ENCODE results near the gene GSDMA. TPM values are rescaled to one million over a fixed set of nuclear protein-coding genes. Genes with fewer than 3 reads are reported as not detected.
"Not testable (repeated sequence)": the region's sequence is repeated elsewhere in the genome, so short reads cannot be mapped to it uniquely, and the experiment has no call there.

GSDMA gene
- total RNA-seq, 1 donor from 2014 or later, result 1.6 TPM

DNA sequence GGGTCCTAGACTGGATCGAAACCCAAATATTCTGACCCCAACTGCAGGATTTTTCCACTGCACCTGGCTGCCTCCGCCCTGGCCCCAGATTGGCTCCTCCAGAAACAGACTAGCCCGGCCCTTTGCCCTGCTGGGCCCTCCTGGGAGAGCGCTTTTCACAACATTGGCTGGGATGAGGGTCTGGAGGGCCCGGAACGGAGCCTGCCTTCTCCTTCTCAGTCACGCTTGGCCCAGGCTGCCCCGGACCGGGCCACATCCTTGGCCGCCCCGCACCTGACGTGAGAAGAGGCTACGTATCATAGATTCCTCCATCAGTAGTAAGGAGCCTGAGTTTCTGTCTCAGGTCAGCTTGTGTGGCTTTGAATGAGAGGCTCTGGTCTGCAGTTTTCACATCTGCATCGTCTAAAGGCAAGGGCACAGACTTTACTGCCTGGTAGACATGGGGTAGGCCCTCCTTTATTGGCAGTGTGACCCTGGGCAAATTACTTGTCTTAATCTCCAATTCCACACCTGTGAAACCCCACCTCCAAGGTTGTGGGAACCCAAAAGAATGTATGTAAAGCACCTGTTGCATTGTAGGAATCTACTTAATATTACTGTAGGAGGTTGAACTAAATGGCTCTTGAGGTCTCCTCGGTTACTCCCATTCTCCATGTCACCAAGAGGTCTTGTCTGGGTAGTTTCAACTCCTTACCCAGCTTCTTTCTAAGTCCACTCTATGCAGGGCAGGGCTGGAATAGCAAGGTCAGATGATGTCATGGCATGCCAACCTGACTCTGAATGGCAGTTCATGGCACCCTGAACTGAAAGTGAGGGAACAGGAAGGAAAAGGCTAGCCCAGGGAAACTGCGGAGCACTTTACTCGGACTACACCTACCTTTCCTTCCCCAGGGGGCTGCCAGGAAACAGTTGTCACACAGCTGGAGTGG lies 34.6 kb upstream of the GSDMA start:
- intact Hi-C loops (cut with micrococcal nuclease), result loop anchor here (1.0 to 10.0 kb wide), 6 partner anchors 25 to 173 kb away; partner anchors contain the start of genes IKZF3 and PSMD3

DNA sequence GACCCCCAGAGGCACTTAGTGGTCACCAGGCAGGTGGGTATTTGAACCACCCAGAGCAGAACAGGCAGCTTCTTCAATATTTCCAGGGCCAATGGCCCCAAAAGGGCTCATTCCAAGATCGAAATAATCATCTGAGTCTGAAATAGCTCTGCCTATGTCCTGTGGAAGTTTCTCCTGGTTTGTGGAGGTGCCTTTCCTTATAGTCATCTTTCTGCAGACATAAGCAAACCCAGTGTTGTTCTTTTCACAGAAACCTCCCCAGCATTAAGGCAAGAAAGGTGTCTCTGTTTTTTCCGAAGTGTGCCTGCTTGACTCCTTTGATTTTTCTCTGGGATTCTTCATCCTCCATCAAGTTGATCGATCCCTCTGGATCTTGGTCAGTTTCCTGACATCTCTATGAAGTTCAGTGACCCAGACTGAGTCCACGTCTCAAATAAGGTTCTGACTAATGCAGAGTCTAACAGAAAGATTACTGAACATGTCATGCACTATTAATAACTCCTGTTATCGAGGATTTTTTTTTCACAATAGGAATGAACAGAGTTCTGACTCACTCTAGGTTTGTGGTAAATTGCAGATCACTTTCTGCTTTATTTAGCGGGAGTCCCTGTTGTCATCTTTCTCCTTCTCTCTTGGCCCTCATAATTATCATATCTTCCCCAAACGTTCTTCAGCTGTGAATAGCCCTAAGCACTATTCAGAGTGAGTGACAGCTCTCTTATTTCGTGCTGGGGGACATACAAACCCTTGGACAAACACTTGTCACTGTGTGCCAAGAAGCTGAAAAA lies 33.8 kb upstream of the GSDMA start:
- intact Hi-C loops (cut with micrococcal nuclease), result loop anchor here (5.0 to 10.0 kb wide), 3 partner anchors 67 to 174 kb away; partner anchors contain the start of gene IKZF3

DNA sequence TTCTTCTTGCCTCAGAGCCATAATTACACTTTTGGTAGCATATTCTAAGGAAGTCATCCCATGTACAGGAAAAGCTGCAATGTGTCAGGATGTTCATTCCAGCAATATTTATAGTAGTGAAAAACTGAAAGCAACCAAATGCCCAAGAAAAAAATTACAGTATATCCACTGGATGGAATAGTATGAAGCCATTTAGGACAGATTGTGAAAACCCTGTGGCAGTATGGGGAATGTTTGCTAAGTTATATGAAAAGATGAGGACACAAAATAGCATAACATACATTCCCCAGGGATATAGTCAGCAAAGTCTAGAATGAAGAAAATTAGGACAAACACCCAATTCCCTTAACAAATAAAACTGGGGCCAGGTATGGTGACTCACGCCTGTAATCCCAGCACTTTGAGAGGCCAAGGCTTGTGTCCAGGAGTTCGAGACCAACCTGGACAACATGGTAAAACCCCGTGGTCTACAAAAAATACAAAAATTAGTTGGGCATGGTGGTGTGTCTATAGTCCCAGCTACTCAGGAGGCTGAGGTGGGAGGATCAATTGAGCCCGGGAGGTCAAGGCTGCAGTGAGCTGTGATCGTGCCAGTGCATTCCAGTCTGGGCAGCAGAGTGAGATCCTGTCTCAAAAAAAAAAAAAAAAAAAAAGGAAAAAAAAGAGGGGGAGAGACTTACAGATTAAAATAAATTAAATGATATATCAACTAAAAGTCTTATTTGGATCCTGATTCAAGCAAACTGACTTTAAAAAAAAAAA lies 33.0 kb upstream of the GSDMA start:
- intact Hi-C loops (cut with micrococcal nuclease), result loop anchor here (5.0 to 10.0 kb wide), 3 partner anchors 68 to 175 kb away; partner anchors contain the start of gene IKZF3

DNA sequence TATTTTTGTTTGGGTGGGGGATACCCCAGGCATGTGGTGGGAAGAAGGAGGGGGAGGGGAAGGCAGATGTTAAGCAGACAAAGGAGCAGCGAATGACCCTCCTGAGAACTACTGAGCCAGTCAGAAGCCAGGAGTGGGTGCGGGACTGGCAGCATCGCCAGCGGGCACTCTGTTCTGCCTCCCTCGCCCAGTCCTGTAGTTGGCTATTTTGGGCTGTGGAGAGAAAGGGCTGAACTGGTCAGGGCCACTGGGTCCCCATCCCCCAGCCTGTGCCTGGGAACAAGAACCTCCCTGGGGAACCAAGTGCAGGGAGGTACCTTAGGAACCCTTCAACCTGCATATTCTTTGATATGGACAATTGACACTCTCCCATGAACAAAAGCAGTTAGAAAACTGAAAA lies 28.9 kb upstream of the GSDMA start:
- intact Hi-C loops (cut with micrococcal nuclease), result no loop called here

DNA sequence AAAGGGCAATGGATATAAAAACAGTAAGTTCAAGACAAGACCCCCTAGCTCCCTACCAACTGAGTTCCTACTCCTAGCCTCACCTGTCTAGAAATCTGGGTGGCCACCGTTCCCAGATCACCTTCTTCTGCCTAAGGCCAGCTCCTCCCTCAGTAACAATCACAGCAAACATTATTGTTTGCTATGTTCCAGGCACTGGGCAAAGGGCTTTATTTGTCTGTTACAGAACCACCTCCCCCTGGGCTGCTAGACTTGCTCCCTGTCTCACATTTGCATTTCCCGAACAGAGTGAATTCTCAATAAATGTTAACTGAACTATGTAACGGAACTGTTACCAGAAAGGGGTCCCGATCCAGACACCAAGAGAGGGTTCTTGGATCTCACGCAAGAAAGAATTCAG lies 28.5 kb upstream of the GSDMA start:
- intact Hi-C loops (cut with micrococcal nuclease), result no loop called here

DNA sequence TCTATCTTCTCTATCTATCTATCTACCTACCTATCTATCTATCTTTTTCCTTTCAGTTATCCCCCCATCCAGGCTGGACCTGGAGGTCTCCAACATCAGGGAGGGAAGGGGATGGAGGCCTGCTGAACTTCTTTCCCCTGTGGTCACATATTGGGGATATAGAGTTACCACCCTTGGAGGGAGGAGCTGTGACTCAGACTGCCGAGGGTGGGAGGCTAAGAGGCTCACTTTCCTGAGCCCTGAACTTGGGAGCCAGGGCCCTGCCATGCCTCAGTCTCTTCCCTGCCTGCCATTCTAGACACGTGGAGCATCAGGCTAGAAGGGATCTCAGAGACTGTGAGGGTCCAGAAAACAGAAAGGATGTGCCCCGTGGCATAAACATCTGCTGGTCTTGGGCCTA lies 26.9 kb upstream of the GSDMA start:
- intact Hi-C loops (cut with micrococcal nuclease), result no loop called here

DNA sequence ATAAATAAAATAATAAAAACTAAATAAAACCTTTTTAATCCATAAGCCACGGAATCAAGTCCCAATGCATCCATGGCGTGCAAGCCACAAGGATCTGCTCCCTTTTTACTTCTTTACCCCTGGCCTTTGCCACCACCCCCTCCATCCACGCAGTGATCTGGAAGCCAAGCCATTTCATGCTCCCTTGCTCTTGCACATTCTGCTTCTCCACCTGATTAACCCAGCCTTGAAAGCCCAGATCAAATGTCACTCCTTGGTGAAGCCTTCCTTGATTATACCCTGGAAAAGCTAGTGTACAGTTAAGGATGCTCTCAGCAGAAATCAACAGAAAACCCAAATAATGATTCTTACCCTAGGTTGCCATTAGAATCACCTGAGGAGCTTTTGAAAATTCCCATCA lies 25.4 kb upstream of the GSDMA start:
- intact Hi-C loops (cut with micrococcal nuclease), result no loop called here

DNA sequence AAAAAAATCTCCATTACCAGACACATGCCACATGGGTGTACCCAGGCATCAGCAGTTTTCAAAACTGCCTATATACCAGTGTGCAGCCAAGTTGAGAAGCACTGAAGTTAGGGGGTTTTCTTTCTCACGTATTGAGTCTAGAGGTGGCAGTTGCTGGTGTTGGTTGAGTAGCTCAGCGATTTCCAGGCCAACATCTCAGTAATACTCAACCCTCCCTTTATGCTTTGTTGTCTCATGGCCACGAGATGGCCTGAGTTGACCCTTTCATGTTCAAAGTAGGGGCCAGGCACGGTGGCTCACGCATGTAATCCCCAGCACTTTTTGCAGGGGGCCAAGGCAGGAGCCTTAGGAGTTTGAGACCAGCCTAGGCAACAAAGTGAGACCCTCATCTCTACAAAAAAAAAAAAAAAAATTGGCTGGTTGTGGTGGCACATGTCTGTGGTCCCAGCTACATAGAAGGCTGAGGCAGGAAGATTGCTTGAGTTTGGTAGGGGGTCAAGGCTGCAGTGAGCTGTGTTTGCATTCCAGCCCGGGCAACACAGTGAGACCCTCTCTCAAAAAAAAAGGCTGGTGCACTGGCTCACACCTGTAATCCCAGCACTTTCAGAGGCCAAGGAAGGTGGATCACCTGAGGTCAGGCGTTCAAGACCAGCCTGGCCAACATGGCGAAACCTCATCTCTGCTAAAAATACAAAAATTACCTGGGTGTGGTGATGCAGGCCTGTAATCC lies 24.5 kb upstream of the GSDMA start:
- intact Hi-C loops (cut with micrococcal nuclease), result no loop called here

DNA sequence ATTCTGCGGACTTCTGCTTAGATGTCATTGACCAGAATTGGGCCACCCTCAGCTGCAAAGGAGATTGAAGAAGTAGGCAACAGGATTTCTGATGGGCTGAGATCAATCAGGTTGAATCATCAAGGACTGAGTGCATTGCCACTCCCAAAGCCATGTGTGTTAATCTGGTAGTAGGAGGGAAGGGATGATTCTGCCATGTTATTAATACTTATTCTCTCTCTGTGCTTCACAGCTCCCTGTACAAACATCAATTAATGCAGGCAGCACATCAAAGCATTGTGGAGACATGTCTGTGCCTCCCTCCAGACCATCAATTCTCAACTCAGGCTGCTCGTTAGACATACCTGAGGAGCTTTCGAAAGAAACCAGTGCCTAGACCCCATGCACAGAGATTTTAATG lies 23.7 kb upstream of the GSDMA start:
- intact Hi-C loops (cut with micrococcal nuclease), result no loop called here

DNA sequence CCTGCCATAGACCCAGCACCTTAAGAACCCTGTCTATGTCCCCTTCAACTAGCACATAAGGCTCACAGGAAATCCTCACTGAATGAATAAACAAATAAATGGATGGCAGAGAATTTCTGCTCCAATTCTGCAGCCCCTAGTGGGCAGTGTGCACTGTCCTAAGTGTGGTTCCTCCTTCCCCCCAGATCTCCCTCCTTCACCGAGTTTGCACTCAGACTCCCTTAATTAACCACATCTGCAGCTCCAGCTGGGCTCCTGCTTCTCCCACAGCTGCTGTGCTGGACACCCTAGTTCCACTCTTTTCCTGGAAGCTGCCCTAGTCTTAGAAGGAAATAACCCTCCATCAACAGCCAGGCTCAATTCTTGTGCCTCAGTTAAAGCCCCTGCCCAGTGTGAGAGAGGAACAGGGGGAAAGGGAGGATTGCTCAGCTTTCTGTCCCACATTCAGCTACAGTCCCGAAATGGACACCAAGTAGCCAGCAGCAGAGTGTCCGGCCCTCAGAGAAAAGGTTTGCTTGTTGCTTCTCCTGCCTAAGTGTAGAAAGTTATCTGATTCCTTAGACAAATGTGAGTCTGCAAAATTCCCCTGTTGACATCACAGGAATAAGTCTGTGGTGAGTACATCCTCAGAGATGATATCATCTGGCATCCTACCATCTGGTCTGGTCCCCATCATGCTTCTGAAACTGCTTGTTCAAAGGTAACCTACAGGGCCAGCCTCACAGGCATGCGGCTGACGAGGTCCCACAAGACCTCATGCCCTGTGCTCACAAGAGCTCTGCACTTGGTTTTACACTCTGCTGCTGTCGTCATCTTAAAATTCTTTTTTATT lies 23.0 kb upstream of the GSDMA start:
- intact Hi-C loops (cut with micrococcal nuclease), result no loop called here

DNA sequence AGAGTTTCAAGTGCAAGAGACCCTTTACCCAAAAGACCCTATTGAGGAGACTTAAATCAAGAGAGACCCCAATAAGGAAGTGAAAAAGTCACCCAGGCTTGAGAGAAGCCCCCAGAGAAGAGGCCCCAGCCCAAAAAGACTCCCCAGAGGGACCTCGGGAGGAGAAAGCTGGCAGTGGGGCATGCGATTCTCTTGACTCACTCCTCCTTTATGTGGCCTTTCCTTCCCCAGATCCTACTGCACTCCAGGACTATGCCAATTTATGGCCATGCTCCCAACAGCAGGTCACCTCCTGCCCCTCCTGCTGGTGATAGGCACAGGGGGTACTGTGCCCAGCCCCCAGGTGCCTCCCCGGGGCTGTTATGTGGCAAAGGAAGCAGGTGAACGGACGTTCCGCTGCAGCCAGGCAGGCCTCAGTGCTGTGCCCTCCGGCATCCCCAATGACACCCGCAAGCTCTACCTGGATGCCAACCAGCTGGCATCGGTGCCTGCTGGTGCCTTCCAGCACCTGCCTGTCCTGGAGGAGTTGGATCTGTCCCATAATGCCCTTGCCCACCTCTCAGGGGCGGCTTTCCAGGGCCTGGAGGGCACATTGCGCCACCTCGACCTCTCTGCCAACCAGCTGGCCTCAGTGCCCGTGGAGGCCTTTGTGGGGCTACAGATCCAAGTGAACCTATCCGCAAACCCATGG lies 19.0 kb upstream of the GSDMA start:
- intact Hi-C loops (cut with micrococcal nuclease), result no loop called here

DNA sequence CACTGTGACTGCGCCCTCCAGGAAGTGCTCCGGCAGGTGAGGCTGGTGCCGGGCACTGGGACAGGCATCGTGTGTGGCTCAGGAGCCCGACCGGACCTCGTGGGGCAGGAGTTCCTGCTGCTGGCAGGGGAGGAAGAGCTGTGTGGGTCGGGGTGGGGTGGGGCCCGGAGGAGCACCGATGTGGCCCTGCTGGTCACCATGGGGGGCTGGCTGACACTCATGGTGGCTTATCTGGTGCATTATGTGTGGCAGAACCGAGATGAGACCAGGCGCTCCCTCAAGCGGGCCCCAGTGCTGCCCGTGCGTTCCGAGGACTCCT lies 18.5 kb upstream of the GSDMA start:
- intact Hi-C loops (cut with micrococcal nuclease), result no loop called here

DNA sequence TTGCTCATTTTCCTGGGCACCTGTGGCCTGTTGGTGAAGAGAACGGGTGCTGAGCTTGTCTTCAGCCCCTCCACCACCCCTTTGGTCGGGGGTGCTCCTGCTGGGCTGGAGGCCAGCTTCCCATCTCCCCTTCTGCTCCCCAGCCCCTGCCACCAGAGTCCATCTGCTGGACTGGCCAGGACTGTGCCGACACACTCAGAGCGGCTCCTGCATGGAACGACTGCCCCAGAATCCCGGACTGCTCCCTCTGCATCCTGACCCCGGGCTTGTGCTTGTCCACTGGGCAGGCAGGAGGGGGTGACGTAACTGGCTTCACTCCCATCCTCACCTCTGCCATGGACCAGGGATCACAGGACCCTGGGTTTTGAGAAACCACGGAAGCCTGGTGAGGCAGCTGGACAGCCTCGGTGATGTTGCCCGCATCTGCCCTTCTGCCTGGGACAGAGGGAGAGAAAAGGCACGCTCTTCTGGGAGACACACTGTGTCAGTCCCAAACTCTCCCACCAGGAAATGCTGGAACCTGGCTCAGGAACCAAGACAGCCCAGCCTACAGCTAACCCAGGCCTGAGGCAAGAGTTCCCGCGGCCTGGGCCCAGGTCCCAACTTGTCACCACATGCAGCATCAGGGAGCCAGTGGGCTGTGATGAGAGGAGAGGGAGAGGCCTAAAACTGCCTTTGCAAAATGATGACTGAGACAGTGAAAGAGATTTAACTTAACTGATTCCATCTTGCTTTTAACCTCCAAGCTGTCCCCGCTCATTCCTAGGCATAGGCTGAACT lies 16.1 kb upstream of the GSDMA start:
- intact Hi-C loops (cut with micrococcal nuclease), result no loop called here

DNA sequence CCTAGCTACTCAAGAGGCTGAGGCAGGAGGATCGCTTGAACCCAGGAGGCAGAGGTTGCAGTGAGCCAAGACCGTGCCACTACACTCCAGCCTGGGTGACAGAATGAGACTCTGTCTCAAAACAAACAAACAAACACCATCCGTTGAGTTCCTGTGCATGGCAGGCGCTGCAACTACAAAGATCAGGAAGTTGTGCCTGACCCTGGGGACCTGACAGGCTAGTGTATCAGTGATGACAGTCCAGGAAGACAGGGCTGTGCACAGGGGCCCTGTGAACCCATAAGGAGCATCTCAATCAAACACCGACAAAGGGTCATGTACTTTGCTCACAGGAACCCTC lies 14.3 kb upstream of the GSDMA start:
- intact Hi-C loops (cut with micrococcal nuclease), result not testable (repeated sequence)

DNA sequence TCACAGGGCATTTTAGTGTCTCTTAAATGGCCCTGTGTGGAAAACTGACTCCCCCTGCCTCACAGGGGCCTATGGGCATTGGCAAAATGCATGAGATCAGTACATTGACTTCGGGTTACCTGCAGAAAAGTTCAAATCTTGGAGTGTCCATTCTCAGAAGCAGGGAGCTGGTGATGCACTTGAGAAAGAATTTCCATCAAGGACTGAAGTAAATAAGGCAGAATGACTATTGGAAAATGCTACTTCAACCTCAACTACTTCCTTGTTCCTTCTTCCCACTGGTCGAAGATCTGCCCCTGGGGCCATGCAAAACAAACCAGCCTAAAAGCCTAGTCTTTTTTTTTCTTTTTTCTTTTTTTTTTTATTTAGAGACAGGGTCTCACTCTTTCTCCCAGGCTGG lies 13.8 kb upstream of the GSDMA start:
- intact Hi-C loops (cut with micrococcal nuclease), result no loop called here

DNA sequence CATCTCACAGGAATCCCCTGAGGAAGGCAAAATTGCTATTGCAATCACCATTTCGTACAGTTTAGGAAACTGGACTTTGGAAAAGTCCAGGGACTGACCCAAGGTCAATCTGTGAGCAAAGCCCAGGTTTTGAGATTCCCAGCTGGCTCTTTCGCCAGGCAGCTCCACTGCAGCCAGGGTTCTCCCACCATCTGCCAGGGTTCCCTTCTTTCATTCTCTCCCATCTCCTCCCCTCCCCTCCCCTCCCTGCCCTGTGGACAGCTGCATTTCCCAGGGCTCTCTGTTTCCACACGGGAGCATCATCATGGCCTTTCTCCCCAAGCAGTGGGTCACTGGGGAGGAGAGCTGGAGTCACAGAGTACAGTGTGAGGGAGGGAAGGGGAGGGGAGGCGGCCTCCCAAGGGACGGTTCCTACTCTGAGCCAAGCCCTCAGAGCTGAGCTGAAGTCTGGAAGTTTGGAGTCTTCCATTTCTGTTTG lies 11.9 kb upstream of the GSDMA start:
- intact Hi-C loops (cut with micrococcal nuclease), result loop anchor here (10.0 kb wide), 1 partner anchor 316 kb away; the partner anchor contains the start of gene STARD3

DNA sequence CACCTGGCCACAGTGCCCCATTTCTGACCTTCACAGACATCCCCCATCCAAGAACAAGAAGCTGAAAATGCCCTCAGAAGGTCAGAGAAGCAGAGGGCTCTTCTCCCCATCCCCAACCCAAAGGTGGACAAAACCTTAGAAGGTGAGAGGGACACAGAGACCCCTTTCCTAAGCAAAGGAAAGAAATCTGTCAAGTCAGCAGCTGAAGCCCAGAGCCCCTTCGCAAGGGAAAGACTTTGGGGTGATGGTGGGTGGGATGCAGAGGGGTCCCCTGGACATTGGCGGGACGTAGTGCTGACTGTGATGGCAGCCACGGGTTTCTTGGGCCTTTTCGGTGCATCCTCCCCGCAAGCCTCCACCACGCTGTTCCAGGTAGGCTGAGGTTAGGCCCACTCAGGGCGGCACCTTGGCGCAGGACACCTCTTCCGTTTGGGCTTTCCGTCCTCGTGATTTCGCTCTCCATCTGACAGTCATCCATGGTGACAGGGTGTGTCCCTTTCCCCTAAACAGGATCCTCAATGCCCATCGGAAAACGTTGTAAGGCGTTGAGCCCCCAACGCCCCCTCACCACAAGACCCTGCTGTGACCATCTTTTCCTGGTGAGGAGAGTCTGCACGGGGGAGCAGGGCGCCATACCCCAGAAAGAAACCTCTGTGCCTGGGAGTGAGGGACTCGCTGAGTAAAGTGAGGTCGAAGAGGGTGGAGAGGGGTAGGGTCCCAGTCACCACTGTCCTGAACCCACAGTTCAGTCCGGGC lies 10.7 kb upstream of the GSDMA start:
- intact Hi-C loops (cut with micrococcal nuclease), result loop anchor here (10.0 kb wide), 1 partner anchor 317 kb away; the partner anchor contains the start of gene STARD3
